ENCODE results near the gene DSG3. TPM values are rescaled to one million over a fixed set of nuclear protein-coding genes. Genes with fewer than 3 reads are reported as not detected.
A peak's percentile ranks its signal among the peaks of the same experiment; 100 is the strongest.

Gene DSG3
- total and polyA plus RNA-seq, 2 of the 8 experiments (the other 6 are each of a cell fraction or from before 2014, with no cell fraction given): 0.03 to 0.07 TPM

DNA sequence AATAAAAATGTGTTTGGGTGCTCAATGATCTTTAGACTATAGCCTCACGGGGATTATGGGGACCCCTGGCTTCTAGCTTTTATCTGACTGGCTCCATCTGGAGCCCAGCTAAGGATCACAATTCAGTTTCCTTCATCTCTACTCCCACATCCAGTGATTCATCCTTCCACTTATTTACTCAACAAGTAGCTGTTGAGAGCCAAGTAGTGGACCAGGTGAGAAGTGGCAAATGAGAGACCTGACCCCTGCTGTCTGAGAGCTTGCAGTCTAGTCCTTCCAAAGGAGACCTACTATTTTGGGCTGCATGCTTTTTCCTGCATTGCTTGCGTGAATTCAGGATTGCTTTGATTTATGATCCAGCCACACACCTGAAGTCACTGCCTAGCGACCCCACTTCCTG, 10.7 kb upstream of the DSG3 start:
- H2BK12ac ChIP-seq (ENCODE audit: low read depth, low read length): no peak overlapping the region
- no peaks in the 10 kb centered on the region for H3K4me1 ChIP-seq (replicated peaks in 1 of 4; ENCODE audit: control insufficient read depth in 3 of 4, insufficient read depth in 4 of 4, low read length in 3 of 4)
- H3K4me3 ChIP-seq (ENCODE audit: extremely low read depth in 1 of 4, insufficient read depth in 2 of 4, low read depth in 3 of 4, low read length in 4 of 4): no peak overlapping the region
- H3K23me2 ChIP-seq (ENCODE audit: low read depth, low read length): no peaks in the 10 kb centered on the region
- TF ChIP-seq EZH2 (IDR thresholded peaks at IDR 0.05; ENCODE audit: low read depth, low read length, severe bottlenecking) (no peak), RAD21 (IDR thresholded peaks at IDR 0.05 in 1 of 2, conservative IDR thresholded peaks at IDR 0.05 in 1 of 2; ENCODE audit: low read depth in 2 of 2, low read length in 2 of 2) (0 out of 4 replicates have a peak, but pooled peaks of 1 of the 2 experiments have one; percentile 9), FOSL1 (IDR thresholded peaks at IDR 0.05; ENCODE audit: insufficient read depth, low read depth, low read length) (no peak), TEAD4 (IDR thresholded peaks at IDR 0.05; ENCODE audit: low read depth, low read length) (no peak), JUN (IDR thresholded peaks at IDR 0.05; ENCODE audit: low read depth, low read length) (no peak), RFX5 (IDR thresholded peaks at IDR 0.05; ENCODE audit: borderline replicate concordance, low read depth, low read length) (no peak), TCF12 (IDR thresholded peaks at IDR 0.05; ENCODE audit: low read depth, low read length) (no peak)
- H2BK120ac ChIP-seq (replicated peaks; ENCODE audit: low read depth, low read length): no peak overlapping the region
- ChIA-PET POLR2A (ENCODE audit: partially characterized antibody) (no interaction called here), CTCF (ENCODE audit: partially characterized antibody) (interaction anchor here (6.8 kb wide), 1 partner anchor 12 kb away, joined by 47 read pairs; no protein-coding TSS in a partner anchor)
- H3K23ac ChIP-seq (ENCODE audit: insufficient read length): no peak overlapping the region
- no peak overlapping the region for H3K27ac ChIP-seq (ENCODE audit: low read depth, low read length)
- no peaks in the 10 kb centered on the region for H3K79me1 ChIP-seq (ENCODE audit: low read depth, low read length)
- H3K9me3 ChIP-seq (ENCODE audit: insufficient read depth in 2 of 2, low read depth in 1 of 2, low read length in 1 of 2): no peaks in the 10 kb centered on the region
- H4K91ac ChIP-seq (replicated peaks; ENCODE audit: insufficient read length, low read length): no peak overlapping the region
- no peak overlapping the region for H3K18ac ChIP-seq (ENCODE audit: extremely low read depth, low read length)
- H4K5ac ChIP-seq (ENCODE audit: insufficient read length, low read depth, low read length): no peak overlapping the region
- DNase-seq (ENCODE audit: low read depth in 1 of 2, low spot score in 2 of 2) (no peak), FAIRE-seq (no peak)
- no peak overlapping the region for H3K9ac ChIP-seq (replicated peaks in 1 of 4; ENCODE audit: extremely low read depth in 1 of 4, low read depth in 3 of 4, low read length in 3 of 4)
- no peak overlapping the region for H4K8ac ChIP-seq (ENCODE audit: extremely low read depth, insufficient read depth, low read length)
- no peak overlapping the region for H2BK20ac ChIP-seq (ENCODE audit: low read length)
- H3K4ac ChIP-seq (replicated peaks; ENCODE audit: insufficient read length, low read depth, low read length): no peak overlapping the region
- no peaks in the 10 kb centered on the region for H3K27me3 ChIP-seq (replicated peaks in 1 of 4; ENCODE audit: control insufficient read depth in 3 of 4, extremely low read depth in 1 of 4, insufficient read depth in 3 of 4, low read length in 3 of 4)
- no peak overlapping the region for H2BK15ac ChIP-seq (ENCODE audit: low read length)
- no peak overlapping the region for H3K4me2 ChIP-seq (ENCODE audit: insufficient read depth in 1 of 2, low read depth in 2 of 2, low read length in 2 of 2)
- H2AK5ac ChIP-seq (ENCODE audit: low read depth, low read length): no peak overlapping the region
- no peaks in the 10 kb centered on the region for H4K20me1 ChIP-seq (replicated peaks in 1 of 2; ENCODE audit: control insufficient read depth in 1 of 2, insufficient read depth in 2 of 2, low read length in 2 of 2)
- WGBS, 2 experiments (ENCODE audit: extremely low coverage in 1 of 2, insufficient coverage in 1 of 2, insufficient read length in 1 of 2, insufficient replicate concordance in 2 of 2, low coverage in 1 of 2, low lambda C conversion rate in 2 of 2, missing lambda C conversion rate in 1 of 2): 78% methylated on average over 3 of the region's 3 CpGs; no CpG with 5 or more reads in 1 of the 2 experiments
- H2BK5ac ChIP-seq (ENCODE audit: low read depth, low read length): no peak overlapping the region
- H3K79me2 ChIP-seq (ENCODE audit: control insufficient read depth in 1 of 2, insufficient read depth in 2 of 2, low read length in 2 of 2): no peaks in the 10 kb centered on the region
- H3K14ac ChIP-seq (ENCODE audit: insufficient read length): no peak overlapping the region
- H3K56ac ChIP-seq (replicated peaks; ENCODE audit: insufficient read length, low read depth, low read length): no peak overlapping the region
- no peaks in the 10 kb centered on the region for H3K36me3 ChIP-seq (ENCODE audit: control insufficient read depth in 2 of 4, insufficient read depth in 4 of 4, low read length in 3 of 4)
- H2AFZ ChIP-seq (ENCODE audit: low read length): 0 out of 2 replicates have a peak overlapping the region, but pooled peaks have one; percentile 68

All from H1 (cell line).